Measurements from ENCODE around the gene ADGRD2.

The ADGRD2 gene

GRCh38 chr9:124498040-124498439 lies 47.8 kb downstream of the ADGRD2 start:
- DNase-seq, result no peak

DNA sequence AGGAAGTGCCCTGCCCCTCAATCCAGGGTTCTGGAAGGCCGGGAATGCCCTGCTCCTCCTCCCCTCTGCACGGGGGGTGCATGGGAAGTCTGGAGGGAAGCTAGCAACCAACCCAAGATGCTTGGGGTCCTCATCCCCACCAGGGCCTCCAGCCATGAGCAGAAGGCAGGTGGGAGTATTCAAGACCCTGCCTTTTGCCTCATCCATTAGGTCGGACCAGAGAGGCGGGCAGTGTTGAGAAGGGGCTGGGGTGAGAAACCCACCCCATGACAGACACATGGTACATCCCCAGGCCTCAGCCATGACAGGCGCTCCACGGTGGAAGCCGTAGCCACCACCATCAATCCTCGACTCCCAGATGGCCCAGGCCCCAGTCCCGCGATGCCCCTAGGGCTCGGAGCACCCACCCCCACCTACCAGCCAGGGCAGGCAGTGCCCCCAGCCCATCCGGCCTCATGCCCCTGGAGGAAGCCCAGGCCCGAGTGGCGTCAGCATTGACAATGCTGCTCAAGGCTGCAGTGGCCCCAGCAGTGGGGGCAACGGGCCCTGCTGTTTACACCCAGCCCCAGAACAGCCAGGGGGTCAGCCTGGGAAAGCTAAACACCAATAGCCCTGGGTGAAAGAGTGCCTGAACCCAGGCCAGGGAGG lies 48.4 kb downstream of the ADGRD2 start:
- DNase-seq, result no peak

DNA sequence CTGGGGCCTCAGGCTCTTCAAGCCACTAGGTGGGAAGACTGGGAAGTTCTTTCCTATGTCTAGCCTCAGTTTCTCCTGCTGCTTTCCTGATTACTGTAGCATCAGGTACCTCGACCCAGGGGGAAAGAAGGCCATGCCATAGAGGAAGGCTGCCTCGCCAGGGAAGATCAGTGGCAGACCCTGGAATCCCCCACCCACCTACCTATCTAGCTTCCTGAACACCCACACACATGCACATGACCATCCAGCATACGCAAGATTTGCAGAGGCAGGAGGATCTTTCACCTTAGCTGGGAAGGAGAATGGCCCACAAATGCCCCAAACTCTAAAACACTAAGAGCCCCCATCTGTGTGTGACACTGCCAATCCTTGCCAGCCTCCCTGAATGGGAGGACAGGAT lies 49.0 kb downstream of the ADGRD2 start:
- no peak for DNase-seq

- DNase-seq, result no peak
Measured at GRCh38 chr9:124500028-124500795, 50.0 kb downstream of the ADGRD2 start.

DNA sequence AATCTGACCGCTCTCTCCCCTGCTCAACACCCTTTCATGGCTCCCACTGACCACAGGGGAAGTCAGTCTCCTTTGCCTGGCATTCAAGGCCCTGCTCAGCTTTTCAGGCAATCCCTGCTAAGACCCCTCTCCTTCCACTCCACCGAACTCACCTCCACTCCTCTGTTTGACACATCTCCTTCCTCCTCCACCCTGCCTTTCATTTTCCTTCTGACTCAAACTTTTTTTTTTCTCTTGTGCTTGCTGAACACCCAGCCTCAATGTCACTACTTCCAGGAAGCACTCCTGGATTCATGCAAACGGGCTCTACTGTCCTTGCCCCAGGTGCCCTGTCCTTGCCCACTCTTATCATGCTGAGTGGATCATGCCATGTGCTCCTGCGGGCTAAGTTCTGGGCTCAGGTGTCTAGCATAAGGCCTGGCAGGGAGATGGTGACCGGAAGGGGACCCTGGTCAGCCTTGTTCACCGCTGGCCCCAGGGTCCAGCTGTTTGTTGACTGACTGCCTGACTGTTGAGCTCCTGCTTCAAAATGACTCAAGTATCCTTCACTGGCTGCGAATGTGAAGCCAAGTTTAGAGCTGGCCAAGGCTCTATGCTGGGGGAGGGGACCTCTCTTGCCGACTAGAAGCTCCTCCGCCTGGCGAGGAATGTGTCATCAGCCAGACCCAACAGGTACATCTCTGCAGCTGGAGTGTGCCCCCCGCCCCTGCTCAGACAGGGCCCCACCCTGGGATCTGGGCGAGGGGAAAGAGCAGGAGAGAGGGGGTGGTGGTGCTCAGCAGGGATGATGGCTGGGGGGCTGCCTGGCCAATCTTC lies 50.8 kb downstream of the ADGRD2 start:
- DNase-seq, result no peak

- no peak for DNase-seq
Measured at GRCh38 chr9:124501771-124502320, 51.6 kb downstream of the ADGRD2 start.

- DNase-seq, result no peak
Measured at GRCh38 chr9:124502711-124503702, 52.8 kb downstream of the ADGRD2 start.

GRCh38 chr9:124503713-124504529 lies 53.7 kb downstream of the ADGRD2 start:
- peak in 1 of 3 experiments; percentile 53 for DNase-seq

DNA sequence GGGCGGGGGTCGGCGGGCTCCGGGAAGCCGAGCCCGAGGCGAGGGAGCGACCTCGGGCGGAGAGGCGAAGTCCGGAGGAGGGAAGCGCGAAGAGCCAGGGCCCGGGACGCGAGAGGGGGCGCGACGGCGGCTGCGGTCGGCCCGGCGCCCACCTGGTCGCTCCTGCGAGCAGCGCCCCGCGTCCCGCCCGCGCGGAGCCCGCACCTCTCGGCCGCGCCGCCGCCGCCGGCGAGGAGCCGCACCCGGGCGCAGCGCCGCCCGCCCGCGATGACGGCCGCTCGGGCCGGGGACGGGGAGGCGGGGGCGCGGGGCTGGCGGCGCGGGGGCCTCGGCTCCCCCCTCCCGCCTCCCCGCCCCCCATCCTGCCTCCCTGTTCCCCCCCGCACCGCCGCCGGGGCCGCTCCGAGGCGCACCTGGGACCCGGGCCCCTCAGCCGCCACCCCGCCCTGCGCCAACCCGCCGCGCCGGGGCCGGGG lies 54.3 kb downstream of the ADGRD2 start:
- DNase-seq, result peak in 1 of 3 experiments; percentile 53

GRCh38 chr9:124505006-124505900 lies 55.0 kb downstream of the ADGRD2 start:
- no peak for DNase-seq

DNA sequence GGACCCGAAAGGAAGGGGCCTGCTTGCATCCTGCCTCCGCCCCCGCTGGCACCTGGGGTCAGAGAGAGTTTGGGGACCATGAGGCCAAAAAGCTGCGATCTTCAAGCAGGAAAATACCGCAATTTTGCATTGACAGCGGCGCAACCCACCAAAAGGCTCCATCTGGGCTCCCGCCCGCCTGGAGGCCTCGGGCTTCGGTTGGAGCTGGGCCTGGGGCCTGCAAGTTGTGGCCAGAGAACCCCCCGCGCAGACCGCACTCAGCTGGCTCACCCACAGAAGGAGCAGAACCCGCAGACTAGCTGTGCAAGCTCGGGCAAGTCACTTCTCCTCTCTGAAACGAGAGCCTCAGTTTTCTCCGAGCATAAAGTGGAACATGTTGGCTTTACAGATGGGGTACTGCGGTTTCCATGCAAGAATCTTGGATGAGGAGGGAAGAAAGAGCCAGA lies 55.7 kb downstream of the ADGRD2 start:
- no peak for DNase-seq

DNA sequence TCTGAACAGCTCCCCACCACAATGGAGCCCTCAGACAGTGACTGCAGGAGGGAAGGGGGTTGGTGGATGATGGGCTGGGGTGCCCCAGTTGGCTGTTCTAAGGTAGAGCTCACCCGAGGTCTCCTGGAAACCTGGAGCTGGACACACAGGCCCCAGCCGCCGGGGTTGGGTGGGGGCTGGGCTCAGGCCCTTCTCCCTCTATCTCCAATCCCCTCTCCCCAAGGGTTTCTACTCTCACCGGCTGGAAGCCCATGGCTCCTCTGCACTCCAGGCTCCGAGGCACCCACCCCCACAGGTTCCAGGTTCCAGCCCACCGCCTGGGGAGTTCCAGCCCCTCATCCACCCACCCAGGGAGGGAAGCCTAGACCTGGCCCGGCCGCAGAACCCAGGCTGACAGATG lies 56.2 kb downstream of the ADGRD2 start:
- no peak for DNase-seq

- DNase-seq, result no peak
Measured at GRCh38 chr9:124506931-124507879, 57.0 kb downstream of the ADGRD2 start, which contains the start of gene NR5A1. Gene NR5A1, minus strand, starts transcription at chr9:124507399. Its CDS starts 4,004 bp downstream, at chr9:124503395.

- DNase-seq, result no peak
Measured at GRCh38 chr9:124507880-124508423, 57.7 kb downstream of the ADGRD2 start.

- DNase-seq, result no peak
Measured at GRCh38 chr9:124510650-124511425, 60.6 kb downstream of the ADGRD2 start.

- DNase-seq, result no peak
Measured at GRCh38 chr9:124511426-124511840, 61.2 kb downstream of the ADGRD2 start.

Data from NCI-H1417 (cell line).